Subcutaneous abdominal adipose tissue (tissue), 5 donors: Measurements from ENCODE around the gene CDH12.
"Not testable (repeated sequence)": the region's sequence is repeated elsewhere in the genome, so short reads cannot be mapped to it uniquely, and the experiment has no call there.

Experiments used
- H3K27ac ChIP-seq: one replicate; pipeline ENCODE4 v1.7.0; 2013; ENCODE audit warnings: low read depth, mild to moderate bottlenecking, inconsistent platforms, low read length, moderate library complexity
- H3K27me3 ChIP-seq, 5 donors: one replicate each; pipeline ENCODE4 v1.7.0; 2013; ENCODE audit warnings: low read length in 5 of 5, inconsistent platforms in 1 of 5; ENCODE audit not compliant: control insufficient read depth in 5 of 5, insufficient read depth in 4 of 5
- H3K36me3 ChIP-seq, 5 donors: one replicate each; pipeline ENCODE4 v1.7.0; 2013; ENCODE audit warnings: low read length in 5 of 5; ENCODE audit not compliant: control insufficient read depth in 5 of 5, insufficient read depth in 5 of 5
- H3K4me1 ChIP-seq, 5 donors: one replicate each; pipeline ENCODE4 v1.7.0; 2013; ENCODE audit warnings: low read length in 5 of 5, mild to moderate bottlenecking in 3 of 5, moderate library complexity in 1 of 5; ENCODE audit not compliant: control insufficient read depth in 5 of 5, insufficient read depth in 5 of 5
- H3K4me3 ChIP-seq, 5 donors: one replicate each; pipeline ENCODE4 v1.7.0; 2013; ENCODE audit warnings: low read length in 5 of 5, low read depth in 1 of 5
- H3K9ac ChIP-seq, 5 donors: one replicate each; pipeline ENCODE4 v1.7.0; 2013; ENCODE audit warnings: low read length in 5 of 5, mild to moderate bottlenecking in 4 of 5, moderate library complexity in 3 of 5
- H3K9me3 ChIP-seq, 5 donors: one replicate each; pipeline ENCODE4 v1.7.0; 2013; ENCODE audit warnings: low read length in 5 of 5; ENCODE audit not compliant: control insufficient read depth in 5 of 5
- donor health status: healthy.
- donor health status: healthy.
- donor health status: healthy.
- donor health status: healthy.
- donor health status: healthy.

The CDH12 gene

DNA sequence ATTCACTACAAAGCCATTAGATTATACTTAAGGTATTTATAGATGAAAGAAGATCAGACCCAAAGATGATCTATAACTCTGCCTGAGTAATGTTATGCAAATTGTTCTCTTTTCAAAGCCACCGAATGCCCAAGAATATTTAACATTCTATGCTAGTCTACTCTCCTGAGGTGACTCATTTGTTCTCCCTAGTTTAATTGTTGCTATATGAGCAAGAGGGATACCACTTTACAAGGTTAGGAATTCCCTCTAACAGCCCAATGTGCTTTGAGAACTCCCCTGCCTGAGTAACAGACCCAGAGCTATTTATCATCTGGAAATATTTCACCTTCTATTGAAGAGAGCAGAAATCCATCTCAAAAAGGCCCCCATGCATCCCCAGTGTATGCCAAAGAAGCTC lies 867.3 kb downstream of the CDH12 start:
- not testable (repeated sequence) for H3K4me1 ChIP-seq, H3K27ac ChIP-seq, H3K9me3 ChIP-seq, H3K4me3 ChIP-seq, H3K36me3 ChIP-seq, H3K27me3 ChIP-seq, H3K9ac ChIP-seq

DNA sequence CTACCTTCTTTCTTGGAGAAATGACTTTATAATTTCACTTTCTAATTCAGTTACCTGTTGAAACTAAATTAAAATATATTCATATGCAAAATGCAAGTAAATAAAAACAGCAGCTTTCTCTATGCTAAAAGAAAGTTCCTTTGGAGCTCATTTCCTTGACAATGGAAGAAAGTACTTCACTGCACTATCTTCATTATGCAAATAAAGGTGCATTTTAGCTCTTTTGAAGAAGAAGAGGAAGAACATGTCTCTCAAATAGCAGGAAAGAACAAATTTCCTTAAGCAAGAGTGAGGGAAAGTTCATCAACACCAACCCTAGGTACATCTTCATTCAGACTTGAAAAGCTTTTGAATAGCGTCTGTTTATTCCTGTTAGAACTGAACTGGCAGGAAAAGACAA lies 901.6 kb downstream of the CDH12 start:
- not testable (repeated sequence) for H3K27me3 ChIP-seq, H3K9me3 ChIP-seq, H3K9ac ChIP-seq, H3K27ac ChIP-seq, H3K4me1 ChIP-seq, H3K4me3 ChIP-seq, H3K36me3 ChIP-seq

DNA sequence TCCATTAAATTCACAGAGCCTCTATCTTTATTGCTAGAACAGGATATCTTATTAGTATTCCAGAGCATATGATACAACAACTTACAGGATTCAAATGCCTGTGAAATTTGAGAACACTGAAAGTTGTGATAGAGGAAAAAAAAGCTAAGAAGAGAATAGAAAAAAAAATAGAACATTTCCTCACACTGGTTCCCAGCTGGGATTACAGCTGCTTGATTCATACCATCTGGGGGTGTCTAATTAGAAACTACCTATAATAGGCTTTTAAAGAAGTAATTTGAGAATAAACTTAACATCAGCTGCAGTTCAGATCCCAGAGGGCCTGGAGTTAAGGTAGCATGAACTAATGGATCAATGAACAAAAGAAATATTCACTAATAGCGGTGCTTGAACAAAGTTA lies 922.0 kb downstream of the CDH12 start:
- H3K4me3 ChIP-seq, result no peak overlapping the region
- H3K4me1 ChIP-seq, result no peaks in the 10 kb centered on the region
- H3K9ac ChIP-seq, result no peak overlapping the region
- H3K36me3 ChIP-seq, result no peaks in the 10 kb centered on the region
- no peak overlapping the region for H3K27ac ChIP-seq
- no peaks in the 10 kb centered on the region for H3K27me3 ChIP-seq
- H3K9me3 ChIP-seq, result peaks cover 0 to 5% (median 0%) of the 10 kb centered on the region in 5 donors

DNA sequence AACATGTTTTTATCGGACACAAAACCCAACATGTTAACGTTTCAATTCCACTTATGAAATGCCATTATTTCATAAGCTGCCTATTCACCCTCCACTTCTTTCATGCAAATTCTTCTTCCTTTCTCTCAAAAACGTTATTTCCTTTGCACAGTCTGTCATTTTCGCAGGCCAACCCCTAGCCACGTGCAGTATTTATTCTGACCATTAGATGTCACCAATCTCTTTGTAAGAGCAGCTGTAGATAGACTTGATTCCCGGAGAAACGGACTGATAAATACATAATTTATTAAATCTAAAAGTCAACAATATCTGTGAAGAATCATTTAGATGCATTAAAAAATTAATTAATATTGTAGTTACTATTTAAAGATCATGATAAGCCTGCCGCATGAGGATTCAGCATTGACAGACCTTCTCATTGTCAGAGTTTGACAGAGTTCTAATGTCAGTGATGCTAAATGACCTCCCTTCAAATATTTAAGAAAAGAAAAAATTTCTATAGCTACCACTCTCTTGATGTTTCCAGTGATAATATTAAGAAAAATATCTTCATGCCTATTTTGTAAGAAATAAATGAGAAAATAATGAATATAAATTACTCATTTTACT lies 933.6 kb downstream of the CDH12 start:
- Histone ChIP-seq H3K4me3 (no peak overlapping the region), H3K36me3 (no peaks in the 10 kb centered on the region), H3K4me1 (no peaks in the 10 kb centered on the region), H3K9ac (no peak overlapping the region), H3K9me3 (no peaks in the 10 kb centered on the region), H3K27ac (no peak overlapping the region), H3K27me3 (no peaks in the 10 kb centered on the region)

DNA sequence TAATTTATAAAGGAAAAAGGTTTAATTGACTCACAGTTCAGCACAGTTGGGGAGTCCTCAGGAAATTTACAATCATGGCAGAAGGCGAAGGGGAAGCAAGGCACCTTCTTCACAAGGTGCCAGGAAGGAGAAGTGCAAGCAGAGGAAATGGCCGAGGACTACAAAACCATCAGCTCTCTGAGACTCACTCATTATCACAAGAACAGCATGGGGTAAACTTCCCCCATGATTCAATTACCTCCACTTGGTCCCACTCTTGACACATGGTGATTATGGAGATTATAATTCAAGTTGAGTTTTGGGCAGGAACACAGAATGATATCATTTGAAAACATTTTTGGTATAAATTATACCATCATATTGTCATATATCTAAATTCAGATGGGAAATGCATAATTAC lies 934.7 kb downstream of the CDH12 start:
- H3K27ac ChIP-seq, result no peak overlapping the region
- H3K4me3 ChIP-seq, result no peak overlapping the region
- H3K27me3 ChIP-seq, result no peaks in the 10 kb centered on the region
- no peaks in the 10 kb centered on the region for H3K9me3 ChIP-seq
- no peaks in the 10 kb centered on the region for H3K4me1 ChIP-seq
- H3K36me3 ChIP-seq, result no peaks in the 10 kb centered on the region
- no peak overlapping the region for H3K9ac ChIP-seq

DNA sequence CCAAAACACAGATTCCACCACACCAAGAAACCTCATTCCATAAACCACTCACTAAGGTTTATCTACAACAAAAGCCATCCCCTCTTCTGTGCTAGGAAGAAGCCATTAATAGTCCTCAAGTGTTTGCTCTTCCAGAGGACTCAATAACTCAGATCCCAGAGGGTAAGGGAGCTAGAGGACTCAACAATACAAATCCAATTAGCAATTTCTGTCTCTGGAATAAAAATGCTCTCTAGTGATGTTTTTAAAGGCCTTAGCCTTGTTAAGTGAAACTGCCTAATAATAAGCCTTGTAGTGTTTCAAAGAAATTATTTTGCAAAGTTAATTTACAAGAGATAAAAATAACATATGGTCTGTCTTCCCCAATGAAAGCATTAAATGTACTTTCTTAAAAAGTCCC lies 942.4 kb downstream of the CDH12 start:
- H3K36me3 ChIP-seq, result no peaks in the 10 kb centered on the region
- H3K9me3 ChIP-seq, result no peaks in the 10 kb centered on the region
- no peaks in the 10 kb centered on the region for H3K27me3 ChIP-seq
- no peak overlapping the region for H3K4me3 ChIP-seq
- no peak overlapping the region for H3K9ac ChIP-seq
- H3K4me1 ChIP-seq, result no peaks in the 10 kb centered on the region
- no peak overlapping the region for H3K27ac ChIP-seq

DNA sequence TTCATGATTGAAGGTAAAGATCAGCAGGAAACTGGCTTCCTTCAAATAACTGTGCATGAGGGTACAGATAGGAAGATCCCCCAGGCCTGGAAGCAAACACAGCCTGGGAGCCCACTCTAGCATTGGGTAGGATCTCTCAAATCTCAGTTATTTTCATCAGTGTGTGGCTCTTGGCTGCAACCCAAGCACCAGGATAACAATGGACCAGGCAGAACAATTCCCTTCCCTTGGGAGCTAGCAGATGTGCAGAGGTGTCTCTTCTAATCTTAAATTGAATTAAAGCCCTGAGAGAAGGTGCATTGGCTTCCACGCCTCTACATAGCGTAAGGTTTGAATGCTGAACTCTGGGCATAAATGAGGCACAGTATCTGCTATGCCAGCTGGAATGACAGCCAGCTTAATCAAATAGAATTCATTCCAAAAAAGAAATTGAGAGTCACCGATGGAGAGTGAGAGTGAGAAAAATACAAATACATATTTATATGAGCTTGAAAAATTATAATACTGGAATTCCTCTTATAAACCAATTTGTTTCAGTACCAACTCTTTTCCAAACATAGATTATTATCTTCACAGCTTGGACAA lies 957.3 kb downstream of the CDH12 start:
- no peak overlapping the region for H3K27ac ChIP-seq
- H3K9ac ChIP-seq, result no peak overlapping the region
- H3K27me3 ChIP-seq, result no peaks in the 10 kb centered on the region
- no peaks in the 10 kb centered on the region for H3K36me3 ChIP-seq
- H3K4me3 ChIP-seq, result no peak overlapping the region
- H3K9me3 ChIP-seq, result no peaks in the 10 kb centered on the region
- H3K4me1 ChIP-seq, result no peaks in the 10 kb centered on the region

DNA sequence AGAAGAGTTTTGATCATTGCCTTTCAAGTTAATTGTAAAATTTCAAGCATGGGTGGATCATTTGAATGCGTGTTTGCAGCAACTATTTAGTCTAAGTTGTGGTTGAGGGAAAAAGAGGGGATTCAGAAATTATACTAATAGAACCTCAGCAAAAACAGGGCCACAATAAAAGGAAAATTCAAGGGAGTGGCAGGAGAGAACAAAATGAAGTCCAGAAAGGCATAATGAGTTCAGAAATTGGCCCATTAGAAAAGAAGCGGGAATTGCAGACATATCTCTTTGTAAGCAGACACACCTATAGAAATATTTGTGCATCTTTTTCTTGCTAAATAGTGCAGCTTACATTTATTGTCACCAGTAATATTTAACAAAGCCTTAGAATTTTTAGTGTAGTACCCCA lies 960.0 kb downstream of the CDH12 start:
- Histone ChIP-seq H3K27me3 (no peaks in the 10 kb centered on the region), H3K9me3 (no peaks in the 10 kb centered on the region), H3K36me3 (no peaks in the 10 kb centered on the region), H3K9ac (no peak overlapping the region), H3K4me1 (no peaks in the 10 kb centered on the region), H3K27ac (no peak overlapping the region), H3K4me3 (no peak overlapping the region)

DNA sequence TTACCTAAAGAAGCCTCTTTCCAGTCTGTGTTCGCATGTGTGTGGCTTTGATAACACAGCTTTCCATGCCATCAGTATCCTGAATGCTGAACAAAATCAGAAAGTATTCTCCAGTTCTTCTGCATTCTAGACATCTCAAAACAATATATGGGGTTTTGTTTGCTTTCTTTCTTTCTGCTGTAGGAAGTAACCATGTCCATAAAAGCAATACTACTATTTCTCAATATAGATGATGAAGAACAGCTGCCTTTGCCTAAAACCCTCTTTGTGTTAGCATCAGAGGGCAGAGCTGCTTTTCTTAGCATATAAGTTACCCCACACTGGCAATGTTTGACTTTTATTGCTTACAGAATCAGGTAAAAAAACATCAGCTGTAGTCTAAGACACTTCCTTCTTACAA lies 963.6 kb downstream of the CDH12 start:
- Histone ChIP-seq H3K27me3 (no peaks in the 10 kb centered on the region), H3K4me1 (no peaks in the 10 kb centered on the region), H3K36me3 (no peaks in the 10 kb centered on the region), H3K9me3 (no peaks in the 10 kb centered on the region), H3K4me3 (no peak overlapping the region), H3K9ac (no peak overlapping the region), H3K27ac (no peak overlapping the region)

DNA sequence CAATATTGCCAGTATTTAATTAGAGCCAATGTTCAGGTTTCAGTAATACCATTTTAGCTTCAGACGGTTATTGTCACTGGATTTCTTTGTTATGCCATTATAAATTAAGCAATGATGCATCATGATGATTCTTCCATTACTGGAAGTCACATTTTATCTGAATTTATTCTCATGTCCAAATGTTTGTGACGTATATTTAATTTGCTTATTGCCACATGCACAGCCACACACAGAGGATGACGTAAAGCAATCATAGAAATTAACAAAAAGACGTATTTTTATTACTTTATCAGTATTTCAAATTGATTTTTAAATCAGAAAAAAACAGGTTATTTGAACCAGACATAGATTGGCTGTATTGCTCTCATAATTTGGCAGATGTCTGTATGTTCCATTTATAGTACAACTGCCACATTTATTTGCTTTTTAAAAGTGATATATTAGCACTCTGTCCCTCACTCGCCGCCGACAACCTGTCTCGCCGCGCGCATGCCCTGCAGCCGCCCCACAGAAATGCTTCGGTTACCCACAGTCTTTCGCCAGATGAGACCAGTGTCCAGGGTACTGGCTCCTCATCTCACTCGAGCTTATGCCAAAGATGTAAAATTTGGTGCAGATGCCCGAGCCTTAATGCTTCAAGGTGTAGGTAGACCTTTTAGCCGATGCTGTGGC lies 970.9 kb downstream of the CDH12 start:
- H3K27ac ChIP-seq, result no peak overlapping the region
- H3K9ac ChIP-seq, result no peak overlapping the region
- no peaks in the 10 kb centered on the region for H3K27me3 ChIP-seq
- H3K9me3 ChIP-seq, result peaks cover 0 to 3% (median 0%) of the 10 kb centered on the region in 5 donors
- no peak overlapping the region for H3K4me3 ChIP-seq
- H3K36me3 ChIP-seq, result no peaks in the 10 kb centered on the region
- no peaks in the 10 kb centered on the region for H3K4me1 ChIP-seq
